ENCODE results near the gene ALX4.

Gene ALX4

GRCh38 chr11:44326615-44327475, 16.9 kb upstream of the ALX4 start:
- H3K36me3 ChIP-seq (ENCODE audit: control insufficient read depth in 1 of 2, insufficient read depth in 2 of 2, low read length in 2 of 2) = no peaks in the 10 kb centered on the region
- no peaks in the 10 kb centered on the region for H3K4me1 ChIP-seq (ENCODE audit: control insufficient read depth in 1 of 2, insufficient read depth in 2 of 2, low read length in 2 of 2)
- H3K27ac ChIP-seq (ENCODE audit: low read depth, low read length) = no peak overlapping the region
- H3K27me3 ChIP-seq (ENCODE audit: control insufficient read depth in 1 of 2, insufficient read depth in 2 of 2, low read length in 2 of 2) = peaks cover 67 to 72% of the 10 kb centered on the region in 2 donors
- H3K9ac ChIP-seq (ENCODE audit: low read depth in 1 of 2, low read length in 2 of 2) = no peak overlapping the region
- H3K9me3 ChIP-seq (ENCODE audit: control insufficient read depth in 1 of 2, low read length in 2 of 2) = no peaks in the 10 kb centered on the region
- H3K4me3 ChIP-seq (ENCODE audit: low read depth in 1 of 2, low read length in 2 of 2) = no peak overlapping the region

- H3K9ac ChIP-seq (ENCODE audit: low read depth in 1 of 2, low read length in 2 of 2) = no peak overlapping the region
- H3K27me3 ChIP-seq (ENCODE audit: control insufficient read depth in 1 of 2, insufficient read depth in 2 of 2, low read length in 2 of 2) = peaks cover 75 to 82% of the 10 kb centered on the region in 2 donors
- H3K9me3 ChIP-seq (ENCODE audit: control insufficient read depth in 1 of 2, low read length in 2 of 2) = no peaks in the 10 kb centered on the region
- H3K36me3 ChIP-seq (ENCODE audit: control insufficient read depth in 1 of 2, insufficient read depth in 2 of 2, low read length in 2 of 2) = no peaks in the 10 kb centered on the region
- H3K27ac ChIP-seq (ENCODE audit: low read depth, low read length) = no peak overlapping the region
- no peak overlapping the region for H3K4me3 ChIP-seq (ENCODE audit: low read depth in 1 of 2, low read length in 2 of 2)
- no peaks in the 10 kb centered on the region for H3K4me1 ChIP-seq (ENCODE audit: control insufficient read depth in 1 of 2, insufficient read depth in 2 of 2, low read length in 2 of 2)
Measured at GRCh38 chr11:44325698-44326097, 15.8 kb upstream of the ALX4 start.

GRCh38 chr11:44324749-44325525, 15.0 kb upstream of the ALX4 start:
- H3K27ac ChIP-seq (ENCODE audit: low read depth, low read length) = no peak overlapping the region
- no peak overlapping the region for H3K9ac ChIP-seq (ENCODE audit: low read depth in 1 of 2, low read length in 2 of 2)
- no peaks in the 10 kb centered on the region for H3K9me3 ChIP-seq (ENCODE audit: control insufficient read depth in 1 of 2, low read length in 2 of 2)
- H3K36me3 ChIP-seq (ENCODE audit: control insufficient read depth in 1 of 2, insufficient read depth in 2 of 2, low read length in 2 of 2) = no peaks in the 10 kb centered on the region
- no peak overlapping the region for H3K4me3 ChIP-seq (ENCODE audit: low read depth in 1 of 2, low read length in 2 of 2)
- H3K4me1 ChIP-seq (ENCODE audit: control insufficient read depth in 1 of 2, insufficient read depth in 2 of 2, low read length in 2 of 2) = no peaks in the 10 kb centered on the region
- peaks cover 76 to 82% of the 10 kb centered on the region in 2 donors for H3K27me3 ChIP-seq (ENCODE audit: control insufficient read depth in 1 of 2, insufficient read depth in 2 of 2, low read length in 2 of 2)

GRCh38 chr11:44324222-44324621, 14.3 kb upstream of the ALX4 start:
- Histone ChIP-seq H3K9ac (ENCODE audit: low read depth in 1 of 2, low read length in 2 of 2) (no peak overlapping the region), H3K9me3 (ENCODE audit: control insufficient read depth in 1 of 2, low read length in 2 of 2) (no peaks in the 10 kb centered on the region), H3K27ac (ENCODE audit: low read depth, low read length) (no peak overlapping the region), H3K4me3 (ENCODE audit: low read depth in 1 of 2, low read length in 2 of 2) (no peak overlapping the region), H3K4me1 (ENCODE audit: control insufficient read depth in 1 of 2, insufficient read depth in 2 of 2, low read length in 2 of 2) (no peaks in the 10 kb centered on the region), H3K36me3 (ENCODE audit: control insufficient read depth in 1 of 2, insufficient read depth in 2 of 2, low read length in 2 of 2) (no peaks in the 10 kb centered on the region), H3K27me3 (ENCODE audit: control insufficient read depth in 1 of 2, insufficient read depth in 2 of 2, low read length in 2 of 2) (peaks cover 75 to 85% of the 10 kb centered on the region in 2 donors)

GRCh38 chr11:44322243-44322642, 12.3 kb upstream of the ALX4 start:
- Histone ChIP-seq H3K27ac (ENCODE audit: low read depth, low read length) (no peak overlapping the region), H3K9me3 (ENCODE audit: control insufficient read depth in 1 of 2, low read length in 2 of 2) (no peaks in the 10 kb centered on the region), H3K4me1 (ENCODE audit: control insufficient read depth in 1 of 2, insufficient read depth in 2 of 2, low read length in 2 of 2) (no peaks in the 10 kb centered on the region), H3K9ac (ENCODE audit: low read depth in 1 of 2, low read length in 2 of 2) (no peak overlapping the region), H3K27me3 (ENCODE audit: control insufficient read depth in 1 of 2, insufficient read depth in 2 of 2, low read length in 2 of 2) (peaks cover 87 to 92% of the 10 kb centered on the region in 2 donors), H3K36me3 (ENCODE audit: control insufficient read depth in 1 of 2, insufficient read depth in 2 of 2, low read length in 2 of 2) (no peaks in the 10 kb centered on the region), H3K4me3 (ENCODE audit: low read depth in 1 of 2, low read length in 2 of 2) (no peak overlapping the region)

- peaks cover 4 to 11% of the 10 kb centered on the region in 2 donors for H3K4me1 ChIP-seq (ENCODE audit: control insufficient read depth in 1 of 2, insufficient read depth in 2 of 2, low read length in 2 of 2)
- H3K9ac ChIP-seq (ENCODE audit: low read depth in 1 of 2, low read length in 2 of 2) = no peak overlapping the region
- no peaks in the 10 kb centered on the region for H3K9me3 ChIP-seq (ENCODE audit: control insufficient read depth in 1 of 2, low read length in 2 of 2)
- H3K27ac ChIP-seq (ENCODE audit: low read depth, low read length) = no peak overlapping the region
- peaks cover 89 to 93% of the 10 kb centered on the region in 2 donors for H3K27me3 ChIP-seq (ENCODE audit: control insufficient read depth in 1 of 2, insufficient read depth in 2 of 2, low read length in 2 of 2)
- H3K4me3 ChIP-seq (ENCODE audit: low read depth in 1 of 2, low read length in 2 of 2) = no peak overlapping the region
- no peaks in the 10 kb centered on the region for H3K36me3 ChIP-seq (ENCODE audit: control insufficient read depth in 1 of 2, insufficient read depth in 2 of 2, low read length in 2 of 2)
Measured at GRCh38 chr11:44321059-44321458, 11.1 kb upstream of the ALX4 start.

GRCh38 chr11:44320289-44320973, 10.5 kb upstream of the ALX4 start:
- H3K9ac ChIP-seq (ENCODE audit: low read depth in 1 of 2, low read length in 2 of 2) = no peak overlapping the region
- no peaks in the 10 kb centered on the region for H3K36me3 ChIP-seq (ENCODE audit: control insufficient read depth in 1 of 2, insufficient read depth in 2 of 2, low read length in 2 of 2)
- peaks cover 92 to 95% of the 10 kb centered on the region in 2 donors for H3K27me3 ChIP-seq (ENCODE audit: control insufficient read depth in 1 of 2, insufficient read depth in 2 of 2, low read length in 2 of 2)
- no peak overlapping the region for H3K27ac ChIP-seq (ENCODE audit: low read depth, low read length)
- peaks cover 4 to 11% of the 10 kb centered on the region in 2 donors for H3K4me1 ChIP-seq (ENCODE audit: control insufficient read depth in 1 of 2, insufficient read depth in 2 of 2, low read length in 2 of 2)
- H3K4me3 ChIP-seq (ENCODE audit: low read depth in 1 of 2, low read length in 2 of 2) = no peak overlapping the region
- no peaks in the 10 kb centered on the region for H3K9me3 ChIP-seq (ENCODE audit: control insufficient read depth in 1 of 2, low read length in 2 of 2)

GRCh38 chr11:44319552-44320288, 9.8 kb upstream of the ALX4 start:
- peaks cover 92 to 95% of the 10 kb centered on the region in 2 donors for H3K27me3 ChIP-seq (ENCODE audit: control insufficient read depth in 1 of 2, insufficient read depth in 2 of 2, low read length in 2 of 2)
- no peak overlapping the region for H3K9ac ChIP-seq (ENCODE audit: low read depth in 1 of 2, low read length in 2 of 2)
- no peak overlapping the region for H3K27ac ChIP-seq (ENCODE audit: low read depth, low read length)
- no peaks in the 10 kb centered on the region for H3K36me3 ChIP-seq (ENCODE audit: control insufficient read depth in 1 of 2, insufficient read depth in 2 of 2, low read length in 2 of 2)
- H3K4me3 ChIP-seq (ENCODE audit: low read depth in 1 of 2, low read length in 2 of 2) = no peak overlapping the region
- H3K9me3 ChIP-seq (ENCODE audit: control insufficient read depth in 1 of 2, low read length in 2 of 2) = no peaks in the 10 kb centered on the region
- H3K4me1 ChIP-seq (ENCODE audit: control insufficient read depth in 1 of 2, insufficient read depth in 2 of 2, low read length in 2 of 2) = peaks cover 4 to 11% of the 10 kb centered on the region in 2 donors

GRCh38 chr11:44319170-44319551, 9.2 kb upstream of the ALX4 start:
- H3K27ac ChIP-seq (ENCODE audit: low read depth, low read length) = no peak overlapping the region
- no peak overlapping the region for H3K9ac ChIP-seq (ENCODE audit: low read depth in 1 of 2, low read length in 2 of 2)
- H3K27me3 ChIP-seq (ENCODE audit: control insufficient read depth in 1 of 2, insufficient read depth in 2 of 2, low read length in 2 of 2) = peaks cover 92 to 95% of the 10 kb centered on the region in 2 donors
- peaks cover 4 to 11% of the 10 kb centered on the region in 2 donors for H3K4me1 ChIP-seq (ENCODE audit: control insufficient read depth in 1 of 2, insufficient read depth in 2 of 2, low read length in 2 of 2)
- H3K9me3 ChIP-seq (ENCODE audit: control insufficient read depth in 1 of 2, low read length in 2 of 2) = no peaks in the 10 kb centered on the region
- H3K4me3 ChIP-seq (ENCODE audit: low read depth in 1 of 2, low read length in 2 of 2) = no peak overlapping the region
- no peaks in the 10 kb centered on the region for H3K36me3 ChIP-seq (ENCODE audit: control insufficient read depth in 1 of 2, insufficient read depth in 2 of 2, low read length in 2 of 2)

Measured in duodenal mucosa (tissue), 2 donors.